ENCODE measurements around the gene PDCD10.

The PDCD10 gene

GRCh38 chr3:167733961-167734497 lies 663 bp downstream of the PDCD10 start:
- ATAC-seq = no peak

GRCh38 chr3:167732313-167733065 lies 2.2 kb downstream of the PDCD10 start:
- no peak for ATAC-seq

GRCh38 chr3:167731393-167731792 lies 3.3 kb downstream of the PDCD10 start:
- ATAC-seq = no peak

- ATAC-seq = no peak
Observed at GRCh38 chr3:167729591-167729990, 5.1 kb downstream of the PDCD10 start.

- ATAC-seq = no peak
Observed at GRCh38 chr3:167728632-167729323, 5.9 kb downstream of the PDCD10 start.

GRCh38 chr3:167728176-167728575 lies 6.5 kb downstream of the PDCD10 start:
- no peak for ATAC-seq

GRCh38 chr3:167723872-167724271 lies 10.8 kb downstream of the PDCD10 start:
- no peak for ATAC-seq

GRCh38 chr3:167723025-167723512 lies 11.6 kb downstream of the PDCD10 start:
- no peak for ATAC-seq

- ATAC-seq = peak in 1 of 2 donors; percentile 59
Observed at GRCh38 chr3:167718582-167718981, 16.1 kb downstream of the PDCD10 start.

GRCh38 chr3:167716920-167717319 lies 17.8 kb downstream of the PDCD10 start:
- no peak for ATAC-seq

- ATAC-seq = no peak
Observed at GRCh38 chr3:167714871-167715270, 19.8 kb downstream of the PDCD10 start.

GRCh38 chr3:167712445-167712844 lies 22.2 kb downstream of the PDCD10 start:
- ATAC-seq = no peak

GRCh38 chr3:167711439-167711838 lies 23.3 kb downstream of the PDCD10 start:
- ATAC-seq = no peak

GRCh38 chr3:167710552-167710951 lies 24.1 kb downstream of the PDCD10 start:
- no peak for ATAC-seq

- ATAC-seq = no peak
Observed at GRCh38 chr3:167709690-167710089, 25.0 kb downstream of the PDCD10 start.

GRCh38 chr3:167705840-167706239 lies 28.9 kb downstream of the PDCD10 start:
- peak; percentile 21 to 51 for ATAC-seq

GRCh38 chr3:167700926-167701325 lies 33.8 kb downstream of the PDCD10 start:
- ATAC-seq = no peak

- no peak for ATAC-seq
Observed at GRCh38 chr3:167700046-167700445, 34.6 kb downstream of the PDCD10 start.

- no peak for ATAC-seq
Observed at GRCh38 chr3:167694121-167694520, 40.6 kb downstream of the PDCD10 start.

GRCh38 chr3:167691366-167691765 lies 43.3 kb downstream of the PDCD10 start:
- ATAC-seq = peak; percentile 99

- ATAC-seq = peak; percentile 67 to 74
Observed at GRCh38 chr3:167684388-167684993, 50.2 kb downstream of the PDCD10 start.

- ATAC-seq = no peak
Observed at GRCh38 chr3:167679526-167679925, 55.2 kb downstream of the PDCD10 start.

- ATAC-seq = no peak
Observed at GRCh38 chr3:167675848-167676247, 58.8 kb downstream of the PDCD10 start.
